Measurements from ENCODE around the gene GOLGA6L7.
"Not testable (repeated sequence)": the region's sequence is repeated elsewhere in the genome, so short reads cannot be mapped to it uniquely, and the experiment has no call there.

- not testable (repeated sequence) for TF ChIP-seq POLR2AphosphoS5, CTCF (IDR thresholded peaks at IDR 0.05)
Measured at GRCh38 chr15:28853654-28854053, 5.2 kb upstream of the GOLGA6L7 start.
